ENCODE results near the gene GAGE12G.
"Not testable (repeated sequence)": the region's sequence is repeated elsewhere in the genome, so short reads cannot be mapped to it uniquely, and the experiment has no call there.

Gene GAGE12G

DNA sequence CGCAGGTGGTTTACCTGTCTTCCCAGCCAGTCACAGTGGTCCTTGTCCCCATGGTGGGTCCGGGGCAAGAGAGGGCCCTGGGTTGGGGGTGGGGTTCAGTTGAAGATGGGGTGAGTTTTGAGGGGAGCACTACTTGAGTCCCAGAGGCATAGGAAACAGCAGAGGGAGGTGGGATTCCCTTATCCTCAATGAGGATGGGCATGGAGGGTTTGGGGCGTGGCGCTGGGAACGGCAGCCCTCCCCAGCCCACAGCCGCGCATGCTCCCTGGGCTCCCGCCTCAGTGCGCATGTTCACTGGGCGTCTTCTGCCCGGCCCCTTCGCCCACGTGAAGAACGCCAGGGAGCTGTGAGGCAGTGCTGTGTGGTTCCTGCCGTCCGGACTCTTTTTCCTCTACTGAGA, at the start of gene GAGE12G:
Gene GAGE12G (plus strand): TSS at position 301 of the 400 bp plus-strand sequence. CDS start 1,155 bp downstream, outside the sequence.
- DNase-seq = not testable (repeated sequence)

- DNase-seq = not testable (repeated sequence)
Observed at GRCh38 chrX:49531877-49532276, 38.3 kb upstream of the GAGE12G start, which contains the start of gene GAGE12C. GAGE12C (plus strand) TSS chrX:49532177; CDS start chrX:49533332, 1,155 bp downstream.

DNA sequence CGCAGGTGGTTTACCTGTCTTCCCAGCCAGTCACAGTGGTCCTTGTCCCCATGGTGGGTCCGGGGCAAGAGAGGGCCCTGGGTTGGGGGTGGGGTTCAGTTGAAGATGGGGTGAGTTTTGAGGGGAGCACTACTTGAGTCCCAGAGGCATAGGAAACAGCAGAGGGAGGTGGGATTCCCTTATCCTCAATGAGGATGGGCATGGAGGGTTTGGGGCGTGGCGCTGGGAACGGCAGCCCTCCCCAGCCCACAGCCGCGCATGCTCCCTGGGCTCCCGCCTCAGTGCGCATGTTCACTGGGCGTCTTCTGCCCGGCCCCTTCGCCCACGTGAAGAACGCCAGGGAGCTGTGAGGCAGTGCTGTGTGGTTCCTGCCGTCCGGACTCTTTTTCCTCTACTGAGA, 28.8 kb upstream of the GAGE12G start, which contains the start of gene GAGE12D:
Gene GAGE12D (plus strand): TSS at position 301 of the 400 bp plus-strand sequence. CDS start 1,155 bp downstream, outside the sequence.
- not testable (repeated sequence) for DNase-seq

DNA sequence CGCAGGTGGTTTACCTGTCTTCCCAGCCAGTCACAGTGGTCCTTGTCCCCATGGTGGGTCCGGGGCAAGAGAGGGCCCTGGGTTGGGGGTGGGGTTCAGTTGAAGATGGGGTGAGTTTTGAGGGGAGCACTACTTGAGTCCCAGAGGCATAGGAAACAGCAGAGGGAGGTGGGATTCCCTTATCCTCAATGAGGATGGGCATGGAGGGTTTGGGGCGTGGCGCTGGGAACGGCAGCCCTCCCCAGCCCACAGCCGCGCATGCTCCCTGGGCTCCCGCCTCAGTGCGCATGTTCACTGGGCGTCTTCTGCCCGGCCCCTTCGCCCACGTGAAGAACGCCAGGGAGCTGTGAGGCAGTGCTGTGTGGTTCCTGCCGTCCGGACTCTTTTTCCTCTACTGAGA, 19.2 kb upstream of the GAGE12G start, which contains the start of gene GAGE12E:
Gene GAGE12E (plus strand): TSS at position 301 of the 400 bp plus-strand sequence. CDS start 1,155 bp downstream, outside the sequence.
- not testable (repeated sequence) for DNase-seq

DNA sequence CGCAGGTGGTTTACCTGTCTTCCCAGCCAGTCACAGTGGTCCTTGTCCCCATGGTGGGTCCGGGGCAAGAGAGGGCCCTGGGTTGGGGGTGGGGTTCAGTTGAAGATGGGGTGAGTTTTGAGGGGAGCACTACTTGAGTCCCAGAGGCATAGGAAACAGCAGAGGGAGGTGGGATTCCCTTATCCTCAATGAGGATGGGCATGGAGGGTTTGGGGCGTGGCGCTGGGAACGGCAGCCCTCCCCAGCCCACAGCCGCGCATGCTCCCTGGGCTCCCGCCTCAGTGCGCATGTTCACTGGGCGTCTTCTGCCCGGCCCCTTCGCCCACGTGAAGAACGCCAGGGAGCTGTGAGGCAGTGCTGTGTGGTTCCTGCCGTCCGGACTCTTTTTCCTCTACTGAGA, 9.7 kb upstream of the GAGE12G start, which contains the start of gene GAGE12F:
Gene GAGE12F (plus strand): TSS at position 301 of the 400 bp plus-strand sequence. CDS start 1,155 bp downstream, outside the sequence.
- not testable (repeated sequence) for DNase-seq

DNA sequence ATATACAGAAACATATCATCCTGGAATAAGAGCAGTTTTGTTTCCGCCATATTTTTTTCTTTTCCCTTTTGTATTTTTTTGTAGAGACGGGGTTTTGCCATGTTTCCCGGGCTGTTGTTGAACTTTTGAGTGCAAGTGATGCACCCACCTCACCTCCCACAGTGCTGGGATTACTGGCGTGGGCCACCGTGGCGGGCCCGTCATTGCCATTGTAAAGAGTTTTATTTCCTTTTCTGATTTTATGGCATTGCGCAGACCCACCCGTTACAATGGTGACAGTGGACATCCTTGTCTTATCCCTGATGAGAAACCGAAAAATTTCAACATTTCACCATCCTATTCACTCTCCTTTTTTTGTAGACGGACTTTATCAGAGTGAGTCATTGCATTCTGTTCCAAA, 1.5 kb upstream of the GAGE12G start:
- not testable (repeated sequence) for DNase-seq

DNA sequence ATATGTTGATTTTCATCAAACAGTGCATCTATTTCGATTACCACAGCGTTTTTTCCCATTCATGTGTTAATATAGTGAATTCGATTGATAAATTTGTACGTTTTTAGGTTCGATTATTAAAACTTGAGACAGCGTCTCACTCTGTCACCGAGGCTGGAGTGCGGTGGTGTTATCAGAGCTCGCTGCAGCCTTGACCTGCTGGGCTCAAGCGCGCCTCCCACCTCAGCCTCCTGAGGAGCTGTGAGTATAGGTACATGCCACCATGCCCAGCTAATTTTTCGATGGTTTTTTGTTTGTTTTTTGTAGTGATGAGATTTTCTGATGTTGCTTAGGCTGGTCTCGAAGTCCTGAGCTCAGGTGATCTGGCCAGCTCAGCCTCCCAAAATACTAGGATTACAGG, 1.0 kb upstream of the GAGE12G start:
- not testable (repeated sequence) for DNase-seq

- DNase-seq = not testable (repeated sequence)
Observed at GRCh38 chrX:49579649-49580048, 9.4 kb downstream of the GAGE12G start, which contains the start of gene GAGE12H. GAGE12H (plus strand) TSS chrX:49579949; CDS start chrX:49581104, 1,155 bp downstream.

DNA sequence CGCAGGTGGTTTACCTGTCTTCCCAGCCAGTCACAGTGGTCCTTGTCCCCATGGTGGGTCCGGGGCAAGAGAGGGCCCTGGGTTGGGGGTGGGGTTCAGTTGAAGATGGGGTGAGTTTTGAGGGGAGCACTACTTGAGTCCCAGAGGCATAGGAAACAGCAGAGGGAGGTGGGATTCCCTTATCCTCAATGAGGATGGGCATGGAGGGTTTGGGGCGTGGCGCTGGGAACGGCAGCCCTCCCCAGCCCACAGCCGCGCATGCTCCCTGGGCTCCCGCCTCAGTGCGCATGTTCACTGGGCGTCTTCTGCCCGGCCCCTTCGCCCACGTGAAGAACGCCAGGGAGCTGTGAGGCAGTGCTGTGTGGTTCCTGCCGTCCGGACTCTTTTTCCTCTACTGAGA, 19.0 kb downstream of the GAGE12G start, which contains the start of gene GAGE2A:
Gene GAGE2A (plus strand): TSS at position 301 of the 400 bp plus-strand sequence. CDS start 1,155 bp downstream, outside the sequence.
- not testable (repeated sequence) for DNase-seq

DNA sequence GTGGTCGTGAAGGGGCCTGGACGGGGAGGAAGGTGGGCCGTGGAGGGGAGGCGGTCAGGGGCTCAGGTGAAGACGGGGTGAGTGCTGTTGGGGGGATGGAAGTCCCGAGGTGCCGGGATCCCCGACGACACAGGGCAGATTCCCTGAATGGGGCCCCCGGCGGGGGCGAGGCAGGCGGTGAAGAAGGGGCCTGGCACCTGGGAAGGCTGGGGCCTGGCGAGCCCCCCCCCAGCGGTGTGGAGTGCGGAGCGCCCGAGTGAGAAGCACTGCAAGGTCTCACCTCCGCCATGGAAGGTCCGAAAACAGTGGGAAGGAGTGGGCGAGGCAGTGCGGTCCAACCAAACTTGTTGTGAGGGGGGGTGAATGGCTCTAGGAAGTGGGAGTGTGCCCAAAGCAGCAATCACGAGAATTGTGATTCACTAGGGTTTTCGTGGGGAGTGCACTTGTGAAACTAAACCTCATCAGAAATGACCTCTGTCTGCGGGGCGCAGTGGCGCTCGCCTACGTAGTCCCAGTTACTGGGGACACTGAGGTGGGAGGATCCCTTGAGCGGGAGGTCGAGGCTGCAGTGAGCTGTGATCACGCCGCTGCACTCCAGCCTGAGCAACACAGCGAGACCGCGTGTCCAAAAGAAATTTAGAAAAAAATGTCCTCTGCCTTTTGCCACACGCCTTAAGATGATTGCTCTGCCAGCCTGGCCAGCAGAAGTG, 19.7 kb downstream of the GAGE12G start:
- DNase-seq = not testable (repeated sequence)

- DNase-seq = not testable (repeated sequence)
Observed at GRCh38 chrX:49590488-49590887, 20.3 kb downstream of the GAGE12G start.

- DNase-seq = not testable (repeated sequence)
Observed at GRCh38 chrX:49598720-49599119, 28.5 kb downstream of the GAGE12G start, which contains the start of gene GAGE1. GAGE1 (plus strand) TSS chrX:49599020; CDS start chrX:49600175, 1,155 bp downstream.

GRCh38 chrX:49610718-49611310, 40.6 kb downstream of the GAGE12G start:
- no peak for DNase-seq

DNA sequence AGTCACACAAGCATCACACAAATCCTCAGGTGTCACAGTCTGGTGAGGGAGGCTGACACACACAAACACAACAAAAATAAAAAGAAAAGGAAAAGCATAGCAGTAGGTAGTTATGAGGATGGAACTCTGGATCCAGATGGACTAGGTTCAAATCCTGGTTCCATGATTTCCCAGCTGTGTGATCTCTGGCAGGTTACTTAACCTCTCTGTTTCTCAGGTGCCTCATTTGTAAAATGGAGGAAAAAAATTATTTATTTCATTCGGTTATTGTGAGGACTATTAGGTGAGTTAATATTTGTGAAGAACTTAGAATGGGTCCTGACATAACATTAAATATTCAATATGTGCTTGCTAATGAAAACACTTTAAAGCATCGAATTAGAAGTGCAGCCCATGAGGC, 48.4 kb downstream of the GAGE12G start:
- no peak for DNase-seq
